Measurements from ENCODE around the gene SLF2. TPM values are rescaled to one million over a fixed set of nuclear protein-coding genes. Genes with fewer than 3 reads are reported as not detected.

The SLF2 gene
- total and polyA plus RNA-seq, 2 of the 13 experiments (the other 11 are each of a cell fraction or from before 2014, with no cell fraction given): 12.2 to 48.1 TPM

DNA sequence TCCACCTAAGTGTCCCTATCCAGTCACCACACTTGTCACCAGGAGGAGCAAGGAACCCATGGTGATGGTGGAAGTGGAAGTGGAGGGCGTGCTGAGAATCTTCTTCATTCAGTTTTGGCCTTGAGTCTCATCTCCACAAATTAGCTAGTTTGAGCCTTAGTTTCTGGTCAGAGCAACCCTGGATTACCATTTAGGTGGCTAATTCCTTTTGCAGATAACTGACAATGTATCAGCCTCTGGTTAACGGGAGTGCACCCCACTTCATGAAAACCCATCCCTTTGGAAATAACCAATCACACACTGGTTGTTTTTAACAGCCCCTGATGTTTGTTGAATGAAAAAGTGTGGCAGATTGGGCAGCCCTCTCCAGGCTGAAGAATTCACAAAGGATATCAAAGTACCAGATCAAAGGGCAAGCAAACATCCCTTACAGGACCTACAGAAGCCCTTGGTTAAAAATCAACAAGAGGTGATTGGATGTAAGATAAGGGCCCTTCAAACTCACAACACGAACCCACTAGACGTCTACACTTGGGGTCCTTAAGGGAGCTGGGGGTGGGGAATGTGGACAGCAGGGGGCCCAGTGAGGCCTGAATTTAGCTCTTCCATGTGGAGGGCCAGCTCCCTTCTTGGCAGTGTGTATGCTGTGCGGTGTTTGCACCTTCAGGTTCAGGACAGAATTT is 37.1 kb upstream of the SLF2 start (continued):
- TF ChIP-seq MYC (CRISPR knock-in tag; IDR thresholded peaks at IDR 0.05; ENCODE audit: borderline replicate concordance) (peak; percentile 46; the same call in 1 of the 2 replicates), ZNF142 (CRISPR knock-in tag; IDR thresholded peaks at IDR 0.05) (peak; percentile 40; the same call in 1 of the 2 replicates)

- intact Hi-C loops (cut with micrococcal nuclease; ENCODE audit: unreplicated experiment) (loop anchor here (5.0 kb wide), 3 partner anchors 50 to 135 kb away; no protein-coding TSS in a partner anchor), in situ Hi-C loops (cut with HindIII; ENCODE audit: extremely low pct_ligation_motif_present, low pct_unique_long_range_greater_than_20kb) (loop anchor here (5.0 to 25.0 kb wide), 3 partner anchors 205 to 540 kb away; partner anchors contain the start of genes PKD2L1 and SCD)
- Histone ChIP-seq H3K9ac (ENCODE audit: insufficient read depth, low read depth, low read length) (no peak overlapping the region; the same call in 1 of the 2 replicates), H3K4me2 (ENCODE audit: low read depth, low read length) (peak overlapping the region; percentile 67), H3K4me3 (replicated peaks in 1 of 3; ENCODE audit: insufficient read depth in 1 of 3, low read depth in 2 of 3, low read length in 3 of 3) (peak overlapping the region; percentile 42 to 59 (median 48)), H3K9me3 (ENCODE audit: low read length) (no peaks in the 10 kb centered on the region), H4K20me1 (ENCODE audit: insufficient read depth, low read length) (no peaks in the 10 kb centered on the region), H3K4me1 (ENCODE audit: insufficient read depth, low read length) (peaks cover 95% of the 10 kb centered on the region), H3K79me2 (ENCODE audit: insufficient read depth, low read length) (no peaks in the 10 kb centered on the region), H3K36me3 (replicated peaks in 1 of 2; ENCODE audit: control insufficient read depth in 1 of 2, insufficient read depth in 2 of 2, low read length in 2 of 2) (no peaks in the 10 kb centered on the region), H2AFZ (ENCODE audit: low read length) (no peak overlapping the region), H3K27ac (ENCODE audit: extremely low read length, insufficient read depth, low read length) (peak overlapping the region; percentile 49), H3K27me3 (ENCODE audit: control insufficient read depth in 1 of 2, insufficient read depth in 2 of 2, low read length in 2 of 2) (no peaks in the 10 kb centered on the region)
- ChIA-PET POLR2A (interaction anchor here (1.0 to 1.5 kb wide), 2 partner anchors 341 to 343 kb away, joined by 3 to 4 read pairs; partner anchors contain the start of gene HIF1AN), CTCF (ENCODE audit: low intra/inter-chr PET ratio, low total read pairs) (interaction anchor here (0.8 to 1.3 kb wide), 2 partner anchors 307 to 315 kb away, joined by 3 read pairs; no protein-coding TSS in a partner anchor)
- DNase-seq (ENCODE audit: low spot score): no peak
- peak; percentile 15 for FAIRE-seq
- no TSS peak for BruUV-seq (replicated peaks)
- ATAC-seq: no peak
- WGBS (ENCODE audit: low lambda C conversion rate): 49% methylated on average over 23 of the region's 24 CpGs
- TF ChIP-seq, protein P1, sequence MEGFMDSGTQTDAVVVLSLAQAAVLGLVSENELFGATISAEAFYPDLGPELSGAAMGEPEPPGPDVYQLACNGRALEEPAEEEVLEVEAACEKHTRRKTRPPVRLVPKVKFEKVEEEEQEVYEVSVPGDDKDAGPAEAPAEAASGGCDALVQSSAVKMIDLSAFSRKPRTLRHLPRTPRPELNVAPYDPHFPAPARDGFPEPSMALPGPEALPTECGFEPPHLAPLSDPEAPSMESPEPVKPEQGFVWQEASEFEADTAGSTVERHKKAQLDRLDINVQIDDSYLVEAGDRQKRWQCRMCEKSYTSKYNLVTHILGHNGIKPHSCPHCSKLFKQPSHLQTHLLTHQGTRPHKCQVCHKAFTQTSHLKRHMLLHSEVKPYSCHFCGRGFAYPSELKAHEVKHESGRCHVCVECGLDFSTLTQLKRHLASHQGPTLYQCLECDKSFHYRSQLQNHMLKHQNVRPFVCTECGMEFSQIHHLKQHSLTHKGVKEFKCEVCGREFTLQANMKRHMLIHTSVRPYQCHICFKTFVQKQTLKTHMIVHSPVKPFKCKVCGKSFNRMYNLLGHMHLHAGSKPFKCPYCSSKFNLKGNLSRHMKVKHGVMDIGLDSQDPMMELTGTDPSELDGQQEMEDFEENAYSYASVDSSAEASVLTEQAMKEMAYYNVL (CRISPR knock-in tag; IDR thresholded peaks at IDR 0.05; ENCODE audit: borderline replicate concordance): 0 out of 2 replicates have a peak, but pooled peaks have one; percentile 27
- 0 out of 2 replicates have a peak, but pooled peaks have one; percentile 12 for TF ChIP-seq NCOA2 (CRISPR knock-in tag; IDR thresholded peaks at IDR 0.05)
- no peak for TF ChIP-seq TGIF2 (CRISPR knock-in tag; IDR thresholded peaks at IDR 0.05)
- TF ChIP-seq TAF1 (CRISPR knock-in tag; IDR thresholded peaks at IDR 0.05): no peak
- 0 out of 2 replicates have a peak, but pooled peaks have one; percentile 16 for TF ChIP-seq SP2 (CRISPR knock-in tag; IDR thresholded peaks at IDR 0.05)
- TF ChIP-seq RBFOX2 (IDR thresholded peaks at IDR 0.05; ENCODE audit: low read depth, low read length): 0 out of 2 replicates have a peak, but pooled peaks have one; percentile 29
- no peak for TF ChIP-seq GMEB1 (CRISPR knock-in tag; IDR thresholded peaks at IDR 0.05; ENCODE audit: borderline replicate concordance)
- no peak for TF ChIP-seq POLR2A (IDR thresholded peaks at IDR 0.05; ENCODE audit: insufficient read depth in 1 of 2, low read depth in 2 of 2, low read length in 2 of 2)
These were observed 35.9 kb upstream of the SLF2 start for GRCh38 chr10:100876585-100877460.

All from HepG2 (cell line).